GM12891 (cell line): ENCODE data around the gene CAPN10.

Experiments
- DNase-seq: peaks from one replicate; pipeline ENCODE4 v3.0.0; 2011; ENCODE audit warnings: low spot score; ENCODE audit not compliant: insufficient read length
- FAIRE-seq: peaks from 2 replicates; lab custom pipeline; 2011; peaks lifted over from hg19 to GRCh38; lab: Jason Lieb, UNC
- PAX5 ChIP-seq: IDR thresholded peaks from 2 replicates; pipeline ENCODE4 v1.6.1; 2011; ENCODE audit warnings: low read length, moderate library complexity, mild to moderate bottlenecking; ENCODE audit not compliant: insufficient read depth, severe bottlenecking
- POLR2A ChIP-seq: IDR thresholded peaks from 2 replicates; pipeline ENCODE4 v1.6.1; 2011; ENCODE audit warnings: low read depth, low read length, control low read depth
- POLR2AphosphoS5 ChIP-seq: IDR thresholded peaks from 2 replicates; pipeline ENCODE4 v1.6.1; 2011; ENCODE audit warnings: low read depth, low read length, control low read depth
- POU2F2 ChIP-seq: IDR thresholded peaks from 2 replicates; pipeline ENCODE4 v1.6.1; 2011; ENCODE audit warnings: low read depth, mild to moderate bottlenecking, control low read depth, low read length, moderate library complexity
- SPI1 ChIP-seq: IDR thresholded peaks from 2 replicates; pipeline ENCODE4 v1.6.1; 2011; ENCODE audit warnings: low read depth, low read length, control low read depth
- TAF1 ChIP-seq: IDR thresholded peaks from 2 replicates; pipeline ENCODE4 v1.6.1; 2011; ENCODE audit warnings: low read depth, low read length, control low read depth

Gene CAPN10

GRCh38 chr2:240574386-240575100, 12.0 kb upstream of the CAPN10 start:
- DNase-seq (no peak), FAIRE-seq (no peak)
- TF ChIP-seq POLR2A (no peak), TAF1 (no peak), POU2F2 (no peak), SPI1 (no peak), PAX5 (no peak), POLR2AphosphoS5 (no peak)

GRCh38 chr2:240575101-240575965, 11.2 kb upstream of the CAPN10 start:
- TF ChIP-seq TAF1: no peak
- TF ChIP-seq PAX5: no peak
- no peak for TF ChIP-seq POU2F2
- TF ChIP-seq POLR2AphosphoS5: no peak
- no peak for TF ChIP-seq SPI1
- TF ChIP-seq POLR2A: no peak
- FAIRE-seq (no peak), DNase-seq (no peak)

GRCh38 chr2:240576036-240576435, 10.5 kb upstream of the CAPN10 start:
- TF ChIP-seq SPI1 (no peak), TAF1 (no peak), POLR2AphosphoS5 (no peak), POU2F2 (no peak), PAX5 (no peak), POLR2A (no peak)
- DNase-seq (no peak), FAIRE-seq (no peak)

GRCh38 chr2:240576436-240577205, 9.9 kb upstream of the CAPN10 start:
- DNase-seq: no peak
- no peak for FAIRE-seq
- TF ChIP-seq TAF1 (no peak), POU2F2 (no peak), POLR2AphosphoS5 (no peak), SPI1 (no peak), POLR2A (no peak), PAX5 (no peak)

GRCh38 chr2:240577281-240578109, 9.0 kb upstream of the CAPN10 start:
- DNase-seq (no peak), FAIRE-seq (no peak)
- TF ChIP-seq PAX5: no peak
- TF ChIP-seq SPI1: no peak
- no peak for TF ChIP-seq POLR2A
- no peak for TF ChIP-seq POLR2AphosphoS5
- no peak for TF ChIP-seq TAF1
- TF ChIP-seq POU2F2: no peak

- TF ChIP-seq TAF1 (no peak), PAX5 (no peak), POLR2A (no peak), SPI1 (no peak), POU2F2 (no peak), POLR2AphosphoS5 (no peak)
- DNase-seq (no peak), FAIRE-seq (no peak)
These were observed 8.5 kb upstream of the CAPN10 start for GRCh38 chr2:240578110-240578450.

- DNase-seq (no peak), FAIRE-seq (no peak)
- TF ChIP-seq POLR2A: no peak
- no peak for TF ChIP-seq TAF1
These were observed 8.0 kb upstream of the CAPN10 start for GRCh38 chr2:240578488-240578887.

GRCh38 chr2:240579071-240579762, 7.3 kb upstream of the CAPN10 start:
- DNase-seq (no peak), FAIRE-seq (no peak)
- TF ChIP-seq POLR2A: no peak
- TF ChIP-seq TAF1: no peak
- TF ChIP-seq POLR2AphosphoS5: no peak
- TF ChIP-seq PAX5: no peak
- TF ChIP-seq SPI1: no peak
- no peak for TF ChIP-seq POU2F2
